ENCODE data around the gene GIMD1.
A peak's percentile ranks its signal among the peaks of the same experiment; 100 is the strongest.
"Not testable (repeated sequence)": the region's sequence is repeated elsewhere in the genome, so short reads cannot be mapped to it uniquely, and the experiment has no call there.

The GIMD1 gene

GRCh38 chr4:106351016-106351415, 17.6 kb downstream of the GIMD1 start:
- DNase-seq (ENCODE audit: low spot score): no peak

- no peak for DNase-seq (ENCODE audit: low spot score)
Observed at GRCh38 chr4:106347167-106347566, 21.4 kb downstream of the GIMD1 start.

- DNase-seq (ENCODE audit: low spot score): no peak
Observed at GRCh38 chr4:106344647-106344970, 24.0 kb downstream of the GIMD1 start.

- DNase-seq (ENCODE audit: low spot score): no peak
Observed at GRCh38 chr4:106343865-106344646, 24.5 kb downstream of the GIMD1 start.

GRCh38 chr4:106340774-106341173, 27.8 kb downstream of the GIMD1 start:
- DNase-seq (ENCODE audit: low spot score): no peak

GRCh38 chr4:106339431-106339830, 29.1 kb downstream of the GIMD1 start:
- no peak for DNase-seq (ENCODE audit: low spot score)

GRCh38 chr4:106338671-106339070, 29.9 kb downstream of the GIMD1 start:
- no peak for DNase-seq (ENCODE audit: low spot score)

- no peak for DNase-seq (ENCODE audit: low spot score)
Observed at GRCh38 chr4:106337916-106338315, 30.7 kb downstream of the GIMD1 start.

GRCh38 chr4:106336618-106337017, 32.0 kb downstream of the GIMD1 start:
- DNase-seq (ENCODE audit: low spot score): no peak

GRCh38 chr4:106334741-106335470, 33.7 kb downstream of the GIMD1 start:
- DNase-seq (ENCODE audit: low spot score): no peak

- no peak for DNase-seq (ENCODE audit: low spot score)
Observed at GRCh38 chr4:106333186-106333585, 35.4 kb downstream of the GIMD1 start.

GRCh38 chr4:106329041-106329618, 39.4 kb downstream of the GIMD1 start:
- peak; percentile 67 for DNase-seq (ENCODE audit: low spot score)

- DNase-seq (ENCODE audit: low spot score): no peak
Observed at GRCh38 chr4:106325800-106326199, 42.8 kb downstream of the GIMD1 start.

GRCh38 chr4:106323119-106323518, 45.5 kb downstream of the GIMD1 start:
- no peak for DNase-seq (ENCODE audit: low spot score)

GRCh38 chr4:106321814-106322213, 46.8 kb downstream of the GIMD1 start:
- not testable (repeated sequence) for DNase-seq (ENCODE audit: low spot score)

- not testable (repeated sequence) for DNase-seq (ENCODE audit: low spot score)
Observed at GRCh38 chr4:106321168-106321567, 47.4 kb downstream of the GIMD1 start.

GRCh38 chr4:106320235-106320634, 48.3 kb downstream of the GIMD1 start:
- DNase-seq (ENCODE audit: low spot score): no peak

GRCh38 chr4:106318511-106318910, 50.1 kb downstream of the GIMD1 start:
- DNase-seq (ENCODE audit: low spot score): no peak

GRCh38 chr4:106317815-106318214, 50.8 kb downstream of the GIMD1 start:
- no peak for DNase-seq (ENCODE audit: low spot score)

- no peak for DNase-seq (ENCODE audit: low spot score)
Observed at GRCh38 chr4:106316773-106317409, 51.7 kb downstream of the GIMD1 start.

GRCh38 chr4:106315968-106316772, 52.4 kb downstream of the GIMD1 start, which contains the start of the genes AIMP1 and TBCK:
Gene AIMP1, plus strand, starts transcription at chr4:106316550. Its CDS starts 8,460 bp downstream, at chr4:106325010.
Gene TBCK, minus strand, starts transcription at chr4:106316209. Its CDS starts 7,249 bp downstream, at chr4:106308960.
- DNase-seq (ENCODE audit: low spot score): peak; percentile 91
